Karpas-422 (cell line): Measurements from ENCODE around the gene TRIM32. TPM values are rescaled to one million over a fixed set of nuclear protein-coding genes. Genes with fewer than 3 reads are reported as not detected.

Experiments
- DNase-seq: peaks from one replicate; pipeline ENCODE4 v3.0.0-alpha.2; 2015
- H2AFZ ChIP-seq: fragments of 200-600 bp; sonication (generic); 2 replicates; pipeline ENCODE4 v1.6.1; 2014; ENCODE audit warnings: antibody characterized with exemption, low read length, mixed read lengths
- H3K27ac ChIP-seq: fragments of 200-600 bp; sonication (generic); 2 replicates; pipeline ENCODE4 v1.5.1; 2014; ENCODE audit warnings: mild to moderate bottlenecking, low read length, moderate library complexity
- H3K27me3 ChIP-seq: fragments of 200-600 bp; sonication (generic); 2 replicates; pipeline ENCODE4 v1.6.1; 2014; ENCODE audit warnings: low read length, mixed read lengths
- H3K36me3 ChIP-seq: fragments of 200-600 bp; sonication (generic); 2 replicates; pipeline ENCODE4 v1.6.1; 2014; ENCODE audit warnings: low read length, mixed read lengths; ENCODE audit not compliant: insufficient read depth
- H3K4me1 ChIP-seq: fragments of 200-600 bp; sonication (generic); 2 replicates; pipeline ENCODE4 v1.6.1; 2014; ENCODE audit warnings: mild to moderate bottlenecking, low read length, mixed read lengths
- H3K4me2 ChIP-seq: fragments of 200-600 bp; sonication (generic); 2 replicates; pipeline ENCODE4 v1.6.1; 2014; ENCODE audit warnings: low read length, low read depth, mild to moderate bottlenecking; ENCODE audit not compliant: poor library complexity, severe bottlenecking
- H3K4me3 ChIP-seq: fragments of 200-600 bp; sonication (generic); 2 replicates; pipeline ENCODE4 v1.5.1; 2014; ENCODE audit warnings: mild to moderate bottlenecking, antibody characterized with exemption, low read length, mixed read lengths
- H3K79me2 ChIP-seq: fragments of 200-600 bp; sonication (generic); 2 replicates; pipeline ENCODE4 v1.6.1; 2014; ENCODE audit warnings: mild to moderate bottlenecking, low read length, mixed read lengths
- H3K9ac ChIP-seq: fragments of 200-600 bp; sonication (generic); 2 replicates; pipeline ENCODE4 v1.6.0; 2014; ENCODE audit warnings: low read length
- H3K9me2 ChIP-seq: fragments of 200-600 bp; sonication (generic), shearing (Covaris generic); replicated peaks from 2 replicates; pipeline ENCODE4 v1.6.0; 2014; ENCODE audit warnings: mild to moderate bottlenecking, low read length, moderate library complexity; ENCODE audit not compliant: insufficient read depth
- H3K9me3 ChIP-seq: fragments of 300-700, 200-600 bp; sonication (generic); 2 replicates; pipeline ENCODE4 v1.6.1; 2014; ENCODE audit warnings: low read length, mixed read lengths
- H4K20me1 ChIP-seq: fragments of 200-600 bp; sonication (generic); 2 replicates; pipeline ENCODE4 v1.6.1; 2014; ENCODE audit warnings: mild to moderate bottlenecking, antibody characterized with exemption, low read length, low read depth; ENCODE audit not compliant: insufficient read depth
- total RNA-seq: library from RNA; depleted of rRNA; stranded (reverse); fragments of >200 nt; shearing (Covaris generic); gene quantifications from 2 replicates; pipeline ENCODE4 v1.2.3, GENCODE V29; 2014; ENCODE audit warnings: low replicate concordance

TRIM32 gene
- total RNA-seq, 1 experiment from 2014 or later = 20.7 TPM

DNA sequence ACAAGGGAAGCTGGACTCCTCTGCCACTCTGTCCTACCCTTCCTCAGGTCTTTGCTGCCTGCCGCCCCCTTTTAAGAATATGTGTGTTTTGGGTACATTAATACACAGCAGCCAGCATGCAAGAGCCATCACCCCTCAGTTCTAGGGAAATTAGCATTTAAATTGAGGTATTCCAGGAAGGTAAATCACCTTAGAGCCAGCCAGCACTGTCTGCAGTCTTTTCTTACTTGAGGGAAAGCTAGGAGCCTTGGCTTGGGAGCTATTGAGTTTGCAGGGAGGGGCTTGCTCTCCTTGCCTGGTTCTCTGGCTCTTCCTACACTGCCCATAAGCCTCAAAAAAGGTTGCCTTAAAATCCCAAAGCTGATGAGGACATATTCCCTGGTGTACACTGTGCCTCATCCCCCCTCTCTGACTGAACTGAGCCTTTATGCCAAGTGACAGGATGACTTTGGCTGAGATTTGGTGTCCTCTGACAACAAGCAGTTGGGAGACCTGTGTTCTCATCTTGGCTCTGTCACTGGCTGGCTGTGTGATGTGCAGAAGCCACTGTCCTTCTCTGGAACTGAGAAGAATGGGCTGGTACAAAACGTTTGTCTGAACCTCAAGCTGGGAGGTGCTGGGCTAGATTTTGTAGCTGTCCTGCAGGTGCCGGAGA is 54.1 kb downstream of the TRIM32 start:
- no peaks in the 10 kb centered on the region for H3K9me3 ChIP-seq
- no peaks in the 10 kb centered on the region for H3K9me2 ChIP-seq
- H3K9ac ChIP-seq = peak overlapping the region; percentile 14; the same call in 1 of the 2 replicates
- no peaks in the 10 kb centered on the region for H3K79me2 ChIP-seq
- no peaks in the 10 kb centered on the region for H3K36me3 ChIP-seq
- H3K4me1 ChIP-seq = peaks cover 57% of the 10 kb centered on the region
- H2AFZ ChIP-seq = no peak overlapping the region
- H3K27me3 ChIP-seq = no peaks in the 10 kb centered on the region
- H3K4me3 ChIP-seq = no peak overlapping the region
- peak overlapping the region; percentile 36 for H3K4me2 ChIP-seq
- no peaks in the 10 kb centered on the region for H4K20me1 ChIP-seq
- H3K27ac ChIP-seq = no peak overlapping the region
- no peak for DNase-seq

DNA sequence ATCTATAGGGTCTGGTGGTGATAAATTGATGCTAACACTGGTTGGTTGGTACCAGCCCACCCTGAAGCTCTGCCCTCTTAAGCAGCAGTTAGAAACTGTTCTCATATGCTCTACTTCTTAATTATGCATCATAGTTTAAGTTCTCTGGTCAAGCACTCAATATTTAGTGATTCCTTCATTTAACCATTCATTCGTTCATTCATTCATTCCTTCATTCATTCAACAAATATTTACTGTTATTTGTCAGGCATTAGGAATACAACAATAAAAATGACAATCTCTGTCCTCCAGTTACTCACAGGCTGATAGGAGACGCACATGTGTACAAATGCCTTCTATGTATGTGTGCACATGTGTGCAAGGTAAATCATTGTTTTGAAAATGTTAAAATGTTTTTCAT is 54.6 kb downstream of the TRIM32 start:
- Histone ChIP-seq H3K4me1 (peaks cover 61% of the 10 kb centered on the region), H3K9me3 (no peaks in the 10 kb centered on the region), H3K27ac (no peak overlapping the region), H3K9ac (no peak overlapping the region; the same call in 1 of the 2 replicates), H2AFZ (no peak overlapping the region), H3K36me3 (no peaks in the 10 kb centered on the region), H3K4me3 (no peak overlapping the region), H3K4me2 (no peak overlapping the region), H3K79me2 (no peaks in the 10 kb centered on the region), H4K20me1 (no peaks in the 10 kb centered on the region), H3K9me2 (no peaks in the 10 kb centered on the region), H3K27me3 (no peaks in the 10 kb centered on the region)
- DNase-seq = no peak

DNA sequence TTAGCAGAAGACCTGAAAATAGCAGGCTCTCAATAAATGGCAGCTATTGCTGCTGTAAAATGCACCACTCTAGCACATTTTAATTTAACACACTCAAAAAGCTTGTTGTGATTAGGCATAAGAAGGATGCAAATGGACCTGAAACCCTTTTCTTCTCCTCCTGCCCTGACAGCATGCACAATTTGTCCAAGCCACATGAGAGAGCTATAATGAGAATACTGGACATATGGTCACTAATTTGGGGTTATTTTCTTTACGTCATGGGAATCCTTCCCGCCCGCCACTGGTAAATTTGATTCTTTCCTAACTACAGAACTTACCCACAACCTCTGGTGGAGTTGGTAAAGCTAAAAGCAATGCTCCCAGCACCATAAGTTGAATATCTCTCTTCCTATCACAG is 62.1 kb downstream of the TRIM32 start:
- no peaks in the 10 kb centered on the region for H3K9me2 ChIP-seq
- peaks cover 80% of the 10 kb centered on the region for H3K4me1 ChIP-seq
- H3K4me3 ChIP-seq = 0 out of 2 replicates have a peak overlapping the region, but pooled peaks have one; percentile 29
- H3K9me3 ChIP-seq = no peaks in the 10 kb centered on the region
- H2AFZ ChIP-seq = no peak overlapping the region
- no peaks in the 10 kb centered on the region for H4K20me1 ChIP-seq
- no peaks in the 10 kb centered on the region for H3K79me2 ChIP-seq
- no peaks in the 10 kb centered on the region for H3K36me3 ChIP-seq
- H3K9ac ChIP-seq = peak overlapping the region; percentile 18; the same call in 1 of the 2 replicates
- DNase-seq = no peak
- peak overlapping the region; percentile 65 for H3K27ac ChIP-seq
- H3K4me2 ChIP-seq = peak overlapping the region; percentile 48
- H3K27me3 ChIP-seq = no peaks in the 10 kb centered on the region

DNA sequence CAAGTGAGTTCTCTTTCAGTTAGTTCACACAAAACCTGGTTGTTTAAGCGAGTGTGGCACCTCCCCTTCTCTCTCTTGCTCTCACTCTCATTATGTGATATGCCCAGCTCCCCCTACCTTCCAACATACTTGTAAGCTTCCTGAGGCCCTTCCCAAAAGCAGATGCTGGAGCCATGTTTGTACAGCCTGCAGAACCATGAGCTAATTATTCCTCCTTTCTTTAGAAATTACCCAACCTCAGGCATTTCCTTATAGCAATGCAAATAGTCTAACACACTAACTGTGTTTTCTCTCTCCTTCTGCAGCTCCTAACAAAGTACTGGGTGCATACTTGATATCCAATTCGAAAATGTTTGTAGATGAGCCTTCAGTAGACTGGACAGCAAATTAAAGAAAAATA is 62.7 kb downstream of the TRIM32 start:
- no peaks in the 10 kb centered on the region for H3K9me2 ChIP-seq
- H3K79me2 ChIP-seq = no peaks in the 10 kb centered on the region
- H3K9me3 ChIP-seq = no peaks in the 10 kb centered on the region
- no peak for DNase-seq
- H3K4me2 ChIP-seq = peak overlapping the region; percentile 48
- no peaks in the 10 kb centered on the region for H3K27me3 ChIP-seq
- H3K4me3 ChIP-seq = no peak overlapping the region
- no peaks in the 10 kb centered on the region for H4K20me1 ChIP-seq
- H2AFZ ChIP-seq = no peak overlapping the region
- peak overlapping the region; percentile 65 for H3K27ac ChIP-seq
- no peaks in the 10 kb centered on the region for H3K36me3 ChIP-seq
- H3K4me1 ChIP-seq = peaks cover 74% of the 10 kb centered on the region
- H3K9ac ChIP-seq = no peak overlapping the region; the same call in 1 of the 2 replicates

DNA sequence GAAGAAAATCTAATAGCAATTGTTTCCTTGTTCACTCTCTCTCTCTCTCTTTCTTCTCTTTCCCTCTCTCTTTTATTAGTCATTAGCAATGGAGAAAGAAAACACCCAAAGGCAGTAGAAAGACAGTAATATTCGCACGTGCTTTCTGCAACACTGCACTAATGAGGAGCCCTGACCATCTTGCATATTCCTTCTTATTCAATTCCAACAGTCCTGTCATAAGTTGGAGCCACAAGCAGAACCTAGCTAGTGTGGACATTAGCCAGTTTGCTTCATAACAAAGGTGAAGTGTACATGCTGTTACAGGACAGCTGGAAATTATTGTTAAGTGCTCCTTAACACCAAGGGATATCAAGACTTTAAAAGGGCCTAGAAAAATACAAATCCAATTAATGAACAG is 63.4 kb downstream of the TRIM32 start:
- H3K4me1 ChIP-seq = peaks cover 66% of the 10 kb centered on the region
- H3K9me3 ChIP-seq = no peaks in the 10 kb centered on the region
- no peaks in the 10 kb centered on the region for H3K36me3 ChIP-seq
- DNase-seq = no peak
- no peaks in the 10 kb centered on the region for H3K27me3 ChIP-seq
- H2AFZ ChIP-seq = peak overlapping the region; percentile 61
- peak overlapping the region; percentile 65 for H3K27ac ChIP-seq
- H3K79me2 ChIP-seq = no peaks in the 10 kb centered on the region
- no peak overlapping the region for H3K9ac ChIP-seq
- H3K9me2 ChIP-seq = no peaks in the 10 kb centered on the region
- H4K20me1 ChIP-seq = no peaks in the 10 kb centered on the region
- H3K4me2 ChIP-seq = no peak overlapping the region
- no peak overlapping the region for H3K4me3 ChIP-seq
